C1 segment of cervical spinal cord (tissue), 14 donors: Measurements from ENCODE around the gene RPL3.
"Not testable (repeated sequence)": the region's sequence is repeated elsewhere in the genome, so short reads cannot be mapped to it uniquely, and the experiment has no call there.

Experiments
- DNase-seq, 14 donors: peaks; one replicate each; lab custom pipeline; 2025; lab: John Stamatoyannopoulos, UW

The RPL3 gene

DNA sequence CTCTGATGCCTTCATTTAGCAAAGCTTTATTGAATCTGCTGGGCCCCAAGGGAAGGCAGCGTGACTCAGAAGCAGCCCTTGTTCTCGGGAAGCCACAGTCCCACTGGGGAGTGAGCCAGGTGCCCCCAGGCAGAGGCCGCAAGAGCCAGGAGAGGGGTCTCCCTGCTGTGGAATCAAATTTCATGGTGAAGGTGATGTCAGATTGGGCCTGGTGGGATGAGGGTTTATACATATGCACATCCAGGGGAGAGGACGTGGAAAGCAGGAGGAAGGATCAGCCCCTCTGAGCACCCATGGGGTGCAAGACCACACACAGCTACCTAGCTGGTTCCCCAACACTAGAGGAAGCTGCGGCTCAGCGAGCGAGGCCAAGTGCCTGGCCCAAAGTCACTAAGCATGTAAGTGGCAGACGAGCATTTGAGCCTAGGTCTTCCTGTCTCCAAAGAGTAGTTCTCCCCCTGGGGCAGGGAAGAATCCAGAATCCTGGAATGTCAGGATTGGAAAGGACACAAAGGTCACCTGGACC is 32.3 kb upstream of the RPL3 start:
- peak in 1 of 14 donors; percentile 42 for DNase-seq

DNA sequence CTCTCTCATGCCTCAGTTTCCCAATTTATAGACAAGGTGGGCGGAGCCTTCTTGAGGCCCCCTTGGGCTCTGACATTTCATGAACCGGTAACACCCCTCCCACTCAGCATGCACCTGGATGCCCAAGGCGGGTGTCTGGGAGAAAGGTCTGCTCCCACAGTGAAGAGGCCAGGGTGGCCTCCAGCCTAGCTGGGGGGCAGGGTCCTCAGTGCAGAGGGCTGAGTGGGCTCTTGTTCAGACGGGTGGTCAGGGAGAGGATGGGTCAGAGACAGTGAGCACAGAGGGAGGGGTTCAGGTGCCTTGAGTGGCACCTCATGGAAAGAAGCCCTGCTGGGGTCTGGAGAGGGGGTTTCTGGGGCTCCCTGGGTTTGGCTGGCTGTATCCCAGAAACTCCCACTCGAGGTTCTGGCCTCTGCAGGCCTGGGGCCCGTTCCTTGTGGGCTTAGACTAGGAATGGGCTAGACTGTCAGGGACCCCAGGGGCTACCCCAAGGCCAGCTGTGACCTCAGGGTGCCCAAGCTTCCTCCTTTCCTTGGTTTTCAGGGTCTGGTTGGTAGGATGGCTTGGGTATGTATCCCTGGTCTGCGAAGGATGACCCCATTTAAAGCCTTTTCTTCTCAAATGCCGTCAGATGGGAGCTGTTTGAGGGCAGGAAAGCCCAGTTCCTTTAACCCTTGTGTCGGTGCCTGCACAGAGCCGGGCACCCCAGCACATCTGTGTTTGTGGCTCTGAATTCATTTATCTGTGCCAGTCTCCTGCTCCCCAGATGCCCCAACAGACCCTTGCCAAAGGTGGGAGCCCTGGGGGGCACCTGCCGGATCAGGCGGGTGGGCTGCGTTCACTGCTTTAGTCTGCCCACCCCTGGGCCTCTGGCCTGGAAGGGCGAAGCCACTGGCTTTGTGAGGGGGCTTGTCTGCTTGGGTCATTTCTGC is 31.6 kb upstream of the RPL3 start:
- DNase-seq, result peak in 1 of 14 donors; percentile 42

DNA sequence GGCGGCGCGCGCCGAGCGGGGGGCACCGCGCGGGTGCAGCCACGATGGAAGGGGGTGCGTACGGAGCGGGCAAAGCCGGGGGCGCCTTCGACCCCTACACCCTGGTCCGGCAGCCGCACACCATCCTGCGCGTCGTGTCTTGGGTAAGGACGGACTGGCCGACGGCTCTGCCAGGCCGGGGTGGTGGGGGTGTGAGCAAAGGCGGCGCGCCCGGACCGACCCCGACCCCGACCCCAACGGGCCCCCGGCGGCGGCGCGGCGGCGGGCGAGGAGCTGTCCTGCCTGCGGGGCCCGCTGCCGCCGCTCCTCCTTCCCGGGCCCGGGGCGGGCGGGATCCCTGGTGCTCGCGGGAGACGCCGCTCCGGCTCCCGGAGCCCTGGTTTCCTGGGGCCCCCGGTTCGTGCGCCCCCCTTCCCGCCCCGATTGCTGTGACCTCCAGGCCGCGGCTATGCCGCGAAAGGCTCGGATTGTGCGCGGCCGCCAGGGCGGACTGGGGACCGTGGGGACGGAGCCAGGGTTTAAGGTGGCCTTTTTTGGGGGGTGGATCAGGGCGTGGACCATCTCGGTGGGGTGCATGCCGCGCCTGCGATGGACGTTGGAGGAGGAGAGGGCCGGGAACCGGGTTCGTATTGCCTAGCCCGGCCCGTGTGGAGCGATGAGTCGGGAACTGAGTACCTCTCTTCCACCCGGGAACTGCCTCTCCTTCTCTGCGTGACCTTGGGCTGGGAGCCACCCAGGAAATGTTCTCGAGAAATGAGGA is 30.7 kb upstream of the RPL3 start, which contains the start of gene SYNGR1:
Gene SYNGR1, plus strand, starts transcription at position 25 of the 760 bp plus-strand sequence. Its CDS starts 20 bp downstream, at position 45.
- peak in 1 of 14 donors; percentile 62 for DNase-seq

DNA sequence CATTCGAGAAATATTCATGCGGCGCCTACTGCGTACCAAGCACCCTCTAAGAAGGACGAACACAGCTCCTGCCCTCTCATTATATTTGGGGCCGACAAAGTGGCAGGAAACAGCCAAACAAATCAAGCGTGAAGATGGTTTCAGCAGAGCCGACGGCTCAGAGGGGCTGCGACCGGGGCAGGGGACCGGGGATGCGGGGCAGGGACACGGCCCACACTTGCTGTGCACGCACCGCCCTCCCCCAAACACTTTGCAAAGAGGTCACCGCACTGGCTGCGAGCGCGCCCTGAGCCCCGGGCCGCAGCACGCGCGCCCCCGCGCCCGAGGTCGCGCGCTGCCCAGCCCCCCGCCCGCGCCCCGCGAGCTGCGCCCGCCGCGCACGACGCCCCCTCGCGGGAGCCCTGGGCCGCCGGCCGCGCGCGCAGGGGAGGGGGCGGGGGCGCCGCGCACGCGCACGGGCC is 30.1 kb upstream of the RPL3 start:
- DNase-seq, result peak in 8 of 14 donors; percentile 32 to 72 (median 63)

DNA sequence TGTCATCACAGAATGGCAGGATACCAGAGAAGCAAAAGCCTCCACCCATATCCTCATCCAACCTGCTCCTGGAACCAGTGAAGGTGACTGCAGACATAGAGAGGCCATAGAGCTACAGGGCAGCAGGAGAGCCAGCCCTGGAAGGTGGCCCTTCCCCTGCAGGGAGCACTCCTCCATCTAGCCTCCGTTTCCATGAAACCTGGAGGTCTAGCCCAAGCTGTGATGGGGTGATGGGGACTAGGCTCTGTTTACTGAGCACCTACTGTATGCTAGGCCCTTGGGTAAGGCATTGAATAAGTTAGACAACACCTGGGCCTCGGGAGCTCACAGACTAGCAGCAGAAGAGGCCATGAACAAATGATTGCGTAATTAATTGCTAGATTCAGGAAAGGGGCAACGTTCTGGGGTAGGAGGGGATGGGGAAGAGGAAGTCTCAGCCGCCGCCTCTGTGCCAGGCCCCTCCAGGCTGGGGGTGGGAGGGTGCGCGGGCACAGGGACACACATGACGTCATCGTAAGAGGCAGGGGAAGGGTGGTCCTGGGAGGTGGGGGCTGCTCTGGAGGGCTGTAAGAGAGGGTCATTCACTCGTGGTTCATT is 29.6 kb upstream of the RPL3 start:
- peak in 5 of 14 donors; percentile 59 to 72 (median 66) for DNase-seq

DNA sequence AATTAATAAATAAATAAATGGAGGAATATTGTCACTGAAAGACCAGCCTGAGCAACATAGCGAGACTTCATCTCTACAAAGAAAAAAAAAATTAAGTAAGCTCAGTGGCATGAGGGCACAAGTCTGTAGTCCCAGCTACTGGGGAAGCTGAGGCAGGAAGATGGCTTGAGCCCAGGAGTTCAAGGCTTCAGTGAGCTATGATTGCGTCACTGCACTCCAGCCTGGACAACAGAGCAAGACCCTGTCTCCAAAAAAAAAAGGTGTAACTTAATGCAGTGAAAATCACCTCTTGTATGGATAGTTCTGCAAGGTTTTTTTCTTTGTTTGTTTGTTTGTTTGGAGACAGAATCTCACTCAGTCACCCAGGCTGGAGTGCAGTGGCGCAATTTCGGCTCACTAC is 25.8 kb upstream of the RPL3 start:
- no peak for DNase-seq

DNA sequence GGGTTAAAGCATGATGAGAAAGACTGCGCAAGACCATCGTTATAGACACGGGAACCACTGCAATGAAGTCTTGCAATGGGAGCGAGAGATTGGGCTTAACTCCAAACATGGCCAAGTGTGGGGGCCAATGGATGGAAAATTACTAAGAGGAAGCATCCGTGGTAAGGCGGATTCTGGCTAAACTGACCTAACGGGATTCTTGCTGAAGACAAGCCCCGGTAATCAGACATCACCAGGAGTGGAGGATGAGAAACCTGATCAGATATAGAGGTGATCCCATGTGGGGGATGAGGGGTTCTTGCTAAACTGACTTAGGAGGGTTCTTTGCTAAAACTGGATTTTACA is 24.6 kb upstream of the RPL3 start:
- DNase-seq, result peak in 1 of 14 donors; percentile 47

DNA sequence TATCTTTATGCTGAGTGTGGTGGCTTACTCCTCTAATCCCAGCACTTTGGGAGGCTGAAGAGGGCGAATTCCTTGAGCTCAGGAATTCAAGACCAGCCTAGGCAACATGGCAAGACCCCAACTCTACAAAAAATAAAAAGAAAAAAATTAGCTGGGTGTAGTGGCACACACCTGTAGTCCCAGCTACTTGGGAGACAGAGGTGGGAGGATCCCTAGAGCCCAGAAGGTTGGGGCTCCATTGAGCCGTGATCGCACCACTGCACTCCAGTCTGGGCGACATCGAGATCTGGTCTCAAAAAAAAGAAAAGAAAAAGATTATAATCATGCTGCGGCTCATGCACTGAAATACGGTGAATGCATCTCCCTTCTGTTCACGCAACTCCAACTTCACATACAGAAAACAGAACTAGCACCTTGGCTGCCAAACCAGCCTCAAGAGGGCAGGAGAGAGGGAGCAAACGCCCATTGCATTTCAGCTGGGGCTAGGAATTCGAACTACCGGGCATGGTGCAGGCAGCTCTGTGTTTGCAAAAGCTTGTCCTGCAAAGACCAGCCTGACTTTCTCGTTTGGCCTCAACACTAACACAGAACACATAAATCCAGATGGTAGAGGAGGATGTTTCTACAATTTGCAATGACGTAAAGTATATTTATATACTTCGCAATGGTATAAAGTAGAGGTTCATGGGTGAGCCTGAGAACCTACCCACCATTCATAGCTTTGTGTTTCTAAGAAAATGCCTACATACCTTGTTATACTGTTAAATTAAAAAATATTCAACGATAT is 24.0 kb upstream of the RPL3 start:
- peak in 7 of 14 donors; percentile 16 to 85 (median 43) for DNase-seq

DNA sequence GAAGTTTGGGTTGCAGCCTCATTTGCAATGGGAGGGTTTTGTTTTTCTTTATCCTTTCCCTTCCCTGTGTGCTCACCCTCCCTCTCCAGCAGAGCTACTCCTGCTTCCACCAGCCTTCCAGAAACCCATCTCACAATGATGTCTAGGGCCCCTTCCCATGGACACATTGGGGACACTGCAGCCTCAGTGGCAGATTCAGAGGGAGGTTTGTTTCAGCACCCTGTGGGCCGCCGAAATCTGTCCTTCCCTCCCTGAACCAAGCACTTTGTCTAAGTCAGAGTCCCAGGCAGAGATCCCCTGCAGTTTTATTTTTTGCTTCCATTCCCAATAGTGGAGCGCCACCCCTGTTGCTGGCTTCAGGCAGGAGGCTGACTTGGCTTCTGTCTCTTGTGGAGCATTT is 21.8 kb upstream of the RPL3 start:
- no peak for DNase-seq

DNA sequence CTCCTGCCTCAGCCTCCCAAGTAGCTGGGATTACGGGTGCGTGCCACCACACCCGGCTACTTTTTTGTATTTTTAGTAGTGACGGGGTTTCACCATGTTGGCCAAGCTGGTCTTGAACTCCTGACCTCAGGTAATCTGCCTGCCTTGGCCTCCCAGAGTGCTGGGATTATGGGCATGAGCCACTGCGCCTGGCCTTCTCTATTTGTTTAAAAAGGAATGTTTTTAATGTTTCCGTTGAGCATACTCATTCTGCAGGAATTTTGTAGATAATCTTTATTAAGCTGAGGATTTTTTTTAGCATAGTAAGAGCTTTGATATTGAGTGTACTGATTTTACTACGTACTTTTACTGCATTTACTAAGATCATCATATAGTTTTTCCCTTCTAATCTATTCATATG is 20.4 kb upstream of the RPL3 start:
- not testable (repeated sequence) for DNase-seq

DNA sequence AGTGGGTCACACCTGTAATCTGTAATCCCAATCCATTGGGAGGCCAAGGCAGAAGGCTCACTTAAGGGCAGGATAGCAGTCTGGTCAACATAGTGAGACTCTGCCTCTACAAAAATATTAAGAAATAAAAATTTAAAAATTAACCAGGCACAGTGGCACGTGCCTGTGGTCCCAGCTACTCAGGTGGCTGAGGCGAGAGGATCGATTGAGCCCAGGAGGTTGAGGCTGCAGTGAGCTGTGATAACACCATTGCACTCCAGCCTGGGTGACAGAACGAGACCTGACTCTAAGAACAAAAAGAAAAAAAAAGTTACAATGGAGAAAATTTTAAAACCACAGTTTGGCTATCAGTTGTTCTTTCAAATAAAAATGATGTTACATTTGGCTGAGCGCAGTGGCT is 17.0 kb upstream of the RPL3 start:
- no peak for DNase-seq

DNA sequence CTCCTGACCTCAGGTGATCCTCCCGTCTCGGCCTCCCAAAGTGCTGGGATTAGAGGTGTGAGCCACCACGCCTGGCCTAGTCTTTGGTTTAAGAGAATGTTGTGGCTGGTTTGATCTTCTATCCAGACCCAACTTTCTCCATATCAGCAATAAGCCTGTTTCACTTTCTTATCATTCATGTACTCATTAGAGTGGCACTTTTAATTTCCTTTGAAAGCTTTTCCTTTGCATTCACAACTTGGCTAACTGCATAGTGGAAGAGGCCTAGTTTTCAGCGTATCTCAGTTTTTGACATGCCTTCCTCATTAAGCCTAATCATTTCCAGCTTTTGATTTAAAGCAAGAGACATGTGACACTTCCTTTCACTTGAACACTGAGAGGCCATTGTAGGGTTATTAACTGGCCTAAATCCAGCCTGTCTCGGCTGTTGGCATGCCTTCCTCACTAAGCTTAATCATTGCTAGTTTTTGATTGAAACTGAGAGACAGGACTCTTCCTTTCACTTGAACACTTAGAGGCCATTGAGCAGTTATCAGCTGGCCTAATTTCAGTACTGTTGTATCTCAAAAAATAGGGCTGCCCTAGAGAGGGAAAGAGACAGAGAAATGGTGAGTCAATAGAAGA is 13.1 kb upstream of the RPL3 start:
- no peak for DNase-seq

DNA sequence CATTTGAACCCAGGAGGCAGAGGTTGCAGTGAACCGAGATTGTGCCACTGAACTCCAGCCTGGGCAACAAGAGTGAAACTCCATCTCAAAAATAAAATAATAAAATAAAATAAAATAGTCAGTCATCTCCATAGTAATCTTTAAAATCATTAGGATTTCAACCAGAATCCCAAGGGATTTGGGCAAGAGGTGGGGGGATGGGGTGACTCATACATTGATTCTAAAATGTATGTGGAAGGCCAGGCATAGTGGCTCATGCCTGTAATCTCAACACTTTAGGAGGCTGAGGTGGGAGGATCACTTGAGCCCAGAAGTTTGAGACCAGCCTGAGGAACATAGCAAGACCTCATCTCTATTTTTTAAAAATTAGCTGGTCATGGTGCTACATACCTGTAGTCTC is 11.1 kb upstream of the RPL3 start:
- not testable (repeated sequence) for DNase-seq

DNA sequence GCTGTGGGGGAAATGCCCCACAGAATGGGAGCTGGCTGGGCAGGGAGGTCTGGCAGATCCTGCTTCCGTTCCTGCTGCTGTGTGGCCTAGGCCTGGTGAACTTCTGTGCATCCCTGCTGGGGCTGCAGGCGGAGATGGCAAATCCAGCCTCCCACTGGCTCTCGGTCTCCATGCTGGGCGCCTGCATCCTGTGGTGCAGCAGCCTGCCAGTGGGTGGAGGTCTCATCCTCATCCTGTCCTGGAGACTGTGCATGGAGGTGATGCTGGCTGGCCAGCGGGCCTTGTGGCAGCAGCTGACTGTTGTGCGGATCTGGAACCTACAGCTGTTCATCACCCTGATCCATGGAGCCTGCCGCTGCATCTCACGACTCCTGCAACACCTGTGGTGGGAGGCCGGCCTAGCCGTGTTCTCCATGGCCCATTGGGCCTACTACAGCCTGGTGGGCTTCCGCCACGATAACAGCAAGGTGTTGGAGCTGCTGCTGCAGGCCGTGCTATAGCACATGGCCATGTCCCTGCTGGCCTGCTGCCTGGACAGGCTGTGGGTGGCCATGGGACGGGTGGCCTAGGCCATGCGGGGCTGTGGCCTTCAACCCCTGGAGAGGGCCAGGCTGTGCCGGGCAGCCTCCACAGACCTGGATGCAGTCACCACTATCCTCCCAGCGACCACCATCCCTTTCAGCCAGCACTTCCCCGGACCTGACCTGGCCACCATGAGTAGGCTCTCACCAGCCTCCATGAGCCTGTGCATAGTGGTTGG is 8.8 kb upstream of the RPL3 start:
- DNase-seq, result no peak

DNA sequence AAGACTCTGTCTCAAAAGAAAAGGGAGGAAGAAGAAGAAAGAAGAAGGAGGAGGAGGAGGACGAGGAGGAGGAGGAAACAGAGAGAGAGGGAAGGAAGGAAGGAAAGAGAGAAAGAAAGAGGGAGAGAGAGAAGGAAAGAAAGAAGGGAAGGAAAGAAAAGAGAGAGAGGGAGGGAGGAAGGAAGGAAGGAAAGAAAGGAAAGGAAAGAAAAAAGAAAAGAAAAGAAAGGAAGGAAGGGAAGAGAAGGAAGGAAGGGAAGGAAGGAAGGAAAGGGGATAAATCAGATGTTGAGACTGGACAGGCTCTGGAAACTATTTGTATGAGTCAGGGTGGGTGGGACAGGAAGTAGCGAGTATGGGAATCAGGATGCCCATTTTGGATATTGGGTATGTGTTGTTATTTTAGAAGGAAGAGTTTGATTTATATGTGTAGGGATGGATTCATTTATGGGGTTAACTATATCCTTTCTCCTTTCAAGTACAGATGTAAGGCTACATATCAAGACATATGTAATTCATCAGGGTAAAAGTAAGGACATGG is 6.0 kb upstream of the RPL3 start:
- no peak for DNase-seq

DNA sequence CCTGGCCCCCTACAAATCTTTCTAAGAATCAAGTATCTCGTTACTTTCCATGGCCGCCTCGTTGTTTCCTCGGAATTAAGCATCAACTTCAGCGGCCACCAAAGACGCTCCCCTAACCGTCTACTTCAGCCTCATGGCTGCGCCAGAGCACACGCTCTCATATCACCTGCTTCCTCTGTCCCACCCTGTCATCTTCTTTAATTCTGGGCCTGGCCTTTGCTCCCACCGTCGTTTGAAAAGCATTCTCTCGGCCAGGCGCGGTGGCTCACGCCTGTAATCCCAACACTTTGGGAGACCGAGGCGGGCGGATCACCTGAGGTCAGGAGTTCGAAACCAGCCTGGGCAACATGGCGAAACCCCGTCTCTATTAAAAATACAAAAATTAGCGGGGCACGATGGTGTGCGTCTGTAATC is 1.2 kb upstream of the RPL3 start:
- not testable (repeated sequence) for DNase-seq

DNA sequence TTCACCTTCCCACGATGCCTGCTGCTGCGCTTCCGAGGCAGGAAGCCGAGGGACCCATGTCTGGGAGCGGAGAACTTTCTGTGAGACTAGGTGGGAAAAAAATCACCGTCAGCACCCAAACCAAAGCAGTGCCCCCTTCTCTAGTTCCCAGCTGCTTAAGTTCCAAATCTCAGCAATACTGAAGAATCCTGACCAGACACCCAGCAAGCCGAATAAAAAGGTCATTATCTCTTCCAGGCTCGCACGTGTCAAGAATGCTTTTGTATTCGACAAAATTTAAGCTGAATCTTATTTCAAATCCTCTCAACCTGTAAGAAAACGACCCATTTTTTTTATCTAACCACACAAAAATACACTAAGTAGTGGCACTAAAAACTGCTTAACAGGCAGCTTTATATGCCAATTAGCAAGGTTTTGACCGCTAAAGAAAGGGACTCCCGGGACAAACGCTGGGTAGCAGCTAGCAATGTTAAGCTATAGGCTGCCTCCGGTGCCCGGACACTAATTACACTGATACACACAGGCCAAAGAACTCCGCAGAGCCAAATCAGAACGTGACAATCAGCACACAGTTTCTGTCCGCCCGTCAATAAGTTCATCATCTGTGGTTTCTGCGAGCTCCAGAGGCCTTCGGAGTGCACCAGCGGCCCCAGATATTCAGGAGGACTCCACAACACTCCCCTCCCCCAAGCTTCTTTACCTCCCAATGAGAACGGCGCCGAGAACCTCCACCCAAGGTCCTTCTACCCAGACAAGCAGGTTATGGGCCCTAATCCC is 728 bp downstream of the RPL3 start:
- DNase-seq, result peak in 2 of 14 donors; percentile 61 to 67

DNA sequence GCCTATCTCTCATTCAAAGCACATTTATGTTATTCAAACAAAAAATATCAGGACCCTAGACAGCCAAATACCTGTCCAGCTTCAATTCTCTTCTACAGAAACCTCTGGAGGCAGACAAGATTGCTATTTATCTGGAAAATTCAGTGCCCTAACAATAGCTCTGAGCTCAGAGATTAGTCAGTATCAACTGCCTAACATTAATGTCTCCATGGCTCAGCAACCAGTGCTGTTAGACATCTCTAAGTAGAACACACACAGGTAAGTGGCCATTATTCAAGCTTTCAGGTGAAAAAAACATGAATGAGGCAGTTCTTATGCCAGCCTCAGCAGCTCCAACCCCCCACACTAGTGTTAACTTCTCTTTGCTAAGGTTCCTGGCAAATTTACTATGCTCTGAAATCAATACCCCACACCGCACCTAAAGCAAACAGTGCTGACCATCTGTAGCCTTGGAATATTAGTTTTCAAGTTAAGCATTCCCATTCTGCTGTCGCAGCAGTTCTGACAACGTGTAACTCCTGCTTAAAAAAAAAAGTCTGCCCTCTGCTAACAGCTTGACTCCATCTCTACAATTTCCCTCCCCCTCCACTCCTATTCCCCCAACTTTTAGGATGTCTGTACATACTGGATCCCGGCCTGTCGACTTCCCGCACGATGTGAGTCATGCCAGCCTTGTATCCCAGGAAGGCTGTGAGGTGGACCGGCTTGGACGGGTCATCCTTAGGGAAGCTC is 1.5 kb downstream of the RPL3 start:
- no peak for DNase-seq
